Breast epithelium (tissue), 3 donors: Measurements from ENCODE around the gene FHIT.

Experiments
- POLR2A ChIP-seq: fragments of 450-650 bp; IDR thresholded peaks from one replicate; pipeline ENCODE4 v1.6.1; 2016; ENCODE audit warnings: antibody characterized with exemption, mild to moderate bottlenecking, moderate library complexity
- POLR2AphosphoS5 ChIP-seq, 3 donors: sonication (generic); formaldehyde crosslinking; IDR thresholded peaks; one replicate each; pipeline ENCODE4 v1.6.1; 2017; ENCODE audit warnings: antibody characterized with exemption in 3 of 3
- TF ChIP-seq, protein P1 (sequence below), 3 donors: fragments of 450-650 bp; IDR thresholded peaks; one replicate each; pipeline ENCODE4 v1.5.1; 2016 to 2017; ENCODE audit warnings: antibody characterized with exemption in 3 of 3, mild to moderate bottlenecking in 3 of 3, moderate library complexity in 3 of 3

DNA sequence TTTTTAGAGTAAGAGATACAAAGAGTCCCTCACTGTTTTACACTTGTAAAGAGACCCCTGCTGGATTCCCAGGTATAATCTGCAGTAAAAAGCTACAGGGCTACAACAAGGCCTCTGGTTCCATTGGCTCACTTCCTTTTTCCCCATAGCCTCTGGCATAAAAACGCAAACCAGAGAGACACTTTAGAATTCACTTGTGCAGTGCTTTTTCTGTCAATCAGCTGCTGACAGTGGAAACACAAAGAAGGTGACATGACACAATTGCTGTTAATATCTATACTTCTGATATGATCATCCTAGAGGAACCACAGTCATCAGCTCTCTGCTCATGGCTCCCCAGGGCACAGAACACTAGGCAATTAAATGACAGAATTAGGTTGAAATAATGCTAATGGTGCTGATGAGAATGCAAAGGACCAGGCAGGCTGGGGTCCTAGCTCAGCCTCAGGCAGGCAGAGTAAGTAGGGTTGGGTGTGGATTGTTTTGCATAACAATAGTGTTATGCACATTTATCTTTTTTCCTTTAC lies 1533.5 kb downstream of the FHIT start:
- TF ChIP-seq, protein P1, sequence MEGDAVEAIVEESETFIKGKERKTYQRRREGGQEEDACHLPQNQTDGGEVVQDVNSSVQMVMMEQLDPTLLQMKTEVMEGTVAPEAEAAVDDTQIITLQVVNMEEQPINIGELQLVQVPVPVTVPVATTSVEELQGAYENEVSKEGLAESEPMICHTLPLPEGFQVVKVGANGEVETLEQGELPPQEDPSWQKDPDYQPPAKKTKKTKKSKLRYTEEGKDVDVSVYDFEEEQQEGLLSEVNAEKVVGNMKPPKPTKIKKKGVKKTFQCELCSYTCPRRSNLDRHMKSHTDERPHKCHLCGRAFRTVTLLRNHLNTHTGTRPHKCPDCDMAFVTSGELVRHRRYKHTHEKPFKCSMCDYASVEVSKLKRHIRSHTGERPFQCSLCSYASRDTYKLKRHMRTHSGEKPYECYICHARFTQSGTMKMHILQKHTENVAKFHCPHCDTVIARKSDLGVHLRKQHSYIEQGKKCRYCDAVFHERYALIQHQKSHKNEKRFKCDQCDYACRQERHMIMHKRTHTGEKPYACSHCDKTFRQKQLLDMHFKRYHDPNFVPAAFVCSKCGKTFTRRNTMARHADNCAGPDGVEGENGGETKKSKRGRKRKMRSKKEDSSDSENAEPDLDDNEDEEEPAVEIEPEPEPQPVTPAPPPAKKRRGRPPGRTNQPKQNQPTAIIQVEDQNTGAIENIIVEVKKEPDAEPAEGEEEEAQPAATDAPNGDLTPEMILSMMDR (IDR thresholded peaks at IDR 0.05), result no peak
- TF ChIP-seq POLR2A, result no peak
- TF ChIP-seq POLR2AphosphoS5 (IDR thresholded peaks at IDR 0.05), result no peak
